BLaER1 treated with 17β-estradiol and CSF1 and Interleukin-3, amounts not matched to agents 10 nM and 100 nM (cell line): ENCODE results near the gene SORL1-AS1.

Source experiments
- H3K27ac ChIP-seq, 11 experiments: shearing (Covaris generic); formaldehyde crosslinking; 2 replicates each; pipeline ENCODE4 v1.8.1; 2022
- H3K27me3 ChIP-seq, 11 experiments: shearing (Covaris generic); formaldehyde crosslinking; 2 replicates each; pipeline ENCODE4 v1.8.1; 2022
- H3K36me3 ChIP-seq, 11 experiments: shearing (Covaris generic); formaldehyde crosslinking; 2 replicates each; pipeline ENCODE4 v1.8.1; 2022
- H3K4me1 ChIP-seq, 10 experiments: shearing (Covaris generic); formaldehyde crosslinking; 2 replicates each; pipeline ENCODE4 v1.8.1; 2022
- H3K4me2 ChIP-seq, 11 experiments: shearing (Covaris generic); formaldehyde crosslinking; 2 replicates each; pipeline ENCODE4 v1.8.1; 2022
- H3K4me3 ChIP-seq, 10 experiments: shearing (Covaris generic); formaldehyde crosslinking; 2 replicates each; pipeline ENCODE4 v1.8.1; 2022
- H3K9ac ChIP-seq, 11 experiments: shearing (Covaris generic); formaldehyde crosslinking; 2 replicates each; pipeline ENCODE4 v1.8.1; 2022
- H3K9me3 ChIP-seq, 11 experiments: shearing (Covaris generic); formaldehyde crosslinking; replicated peaks in 1 of 11; 2 replicates each; pipeline ENCODE4 v1.8.1; 2022
- H4K20me1 ChIP-seq, 11 experiments: shearing (Covaris generic); formaldehyde crosslinking; 2 replicates each; pipeline ENCODE4 v1.8.1; 2022
- Cebpa-rat ChIP-seq, 11 experiments: shearing (Covaris generic); IDR thresholded peaks; 2 replicates each; pipeline ENCODE4 v1.8.1; 2022

The SORL1-AS1 gene

DNA sequence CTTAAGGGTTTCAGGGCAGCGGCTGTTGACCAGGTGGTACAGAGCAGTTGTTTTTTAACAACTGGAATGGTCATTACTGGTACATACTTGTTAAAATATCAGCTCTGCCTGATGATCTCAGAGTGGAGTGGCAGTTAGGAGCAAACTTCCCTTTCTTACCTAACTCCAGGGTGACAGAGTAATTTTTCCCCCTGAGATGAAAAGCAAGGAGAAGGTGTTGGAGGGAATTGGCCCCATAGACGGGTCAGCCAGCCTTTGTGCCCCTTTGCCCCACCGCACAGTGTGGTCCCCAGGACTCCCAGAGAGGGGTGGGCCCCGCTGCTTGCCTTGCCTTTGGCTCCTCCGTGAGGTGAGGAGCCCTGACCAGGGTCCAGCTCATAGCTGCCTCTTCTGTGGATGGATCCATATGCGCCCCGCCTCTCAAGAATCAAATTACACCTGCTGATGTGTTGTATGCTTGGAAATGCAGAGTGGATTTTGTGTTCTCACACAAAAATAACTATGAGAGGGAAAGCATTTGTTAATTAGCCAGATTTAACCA is 27.0 kb upstream of the SORL1-AS1 start:
- peak overlapping the region in 8 of 10 experiments; percentile 35 to 65 (median 60); a peak in 16 of 20 replicates for H3K4me3 ChIP-seq
- peak overlapping the region; percentile 84 to 98 (median 94) for H3K4me2 ChIP-seq
- no peaks in the 10 kb centered on the region for H3K9me3 ChIP-seq
- H3K27me3 ChIP-seq = peaks cover 0 to 30% (median 0%) of the 10 kb centered on the region in 11 experiments; a peak in 4 of 22 replicates
- peak overlapping the region in 10 of 11 experiments; percentile 20 to 90 (median 86); a peak in 18 of 22 replicates for H3K9ac ChIP-seq
- peaks cover 0 to 32% (median 8%) of the 10 kb centered on the region in 11 experiments; a peak in 11 of 22 replicates for H3K36me3 ChIP-seq
- peak overlapping the region in 9 of 11 experiments; percentile 63 to 99 (median 98); a peak in 18 of 22 replicates for H3K27ac ChIP-seq
- TF ChIP-seq Cebpa-rat (IDR thresholded peaks at IDR 0.05) = no peak
- no peaks in the 10 kb centered on the region for H4K20me1 ChIP-seq
- H3K4me1 ChIP-seq = peaks cover 55 to 94% (median 88%) of the 10 kb centered on the region in 10 experiments

DNA sequence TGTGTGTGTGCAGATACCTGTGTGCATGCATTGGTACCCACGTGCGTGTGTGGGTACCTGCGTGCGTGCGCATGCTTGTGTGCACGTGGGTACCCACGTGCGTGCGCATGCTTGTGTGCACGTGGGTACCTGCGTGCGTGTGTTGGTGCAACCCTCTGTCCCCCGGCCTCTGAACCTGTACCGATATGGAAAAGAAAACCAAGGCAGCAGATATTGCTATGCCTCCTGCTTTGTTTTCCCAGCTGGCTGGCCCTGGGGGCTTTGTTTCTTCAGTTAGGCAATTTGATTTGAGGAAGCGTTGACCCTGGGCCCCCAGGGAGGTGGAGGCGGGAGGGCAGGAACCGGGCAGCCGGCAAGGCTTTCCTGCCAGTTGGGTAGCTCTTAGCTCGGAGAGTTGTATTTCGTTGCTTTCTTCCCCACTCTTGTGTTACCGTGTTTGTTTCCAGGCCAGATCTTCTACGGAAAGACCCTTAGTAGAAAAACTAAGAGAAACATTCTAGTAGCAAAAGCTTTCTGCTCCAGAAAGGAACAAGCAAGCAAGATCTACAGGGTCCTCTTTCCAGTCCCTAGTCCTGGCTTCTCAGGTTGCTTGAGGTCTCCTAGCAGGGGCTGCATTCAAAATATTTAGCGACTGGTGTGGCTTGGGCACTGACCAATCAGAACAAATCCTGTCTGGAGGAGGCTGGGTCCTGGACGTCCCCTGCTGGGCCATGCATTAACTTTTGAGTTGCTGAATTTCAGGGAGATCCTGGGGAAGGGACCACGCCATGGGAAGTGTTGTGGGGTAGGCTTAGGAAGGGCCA is 26.3 kb upstream of the SORL1-AS1 start:
- H3K9me3 ChIP-seq = no peaks in the 10 kb centered on the region
- H4K20me1 ChIP-seq = no peaks in the 10 kb centered on the region
- H3K4me1 ChIP-seq = peaks cover 48 to 94% (median 87%) of the 10 kb centered on the region in 10 experiments
- H3K27ac ChIP-seq = peak overlapping the region in 10 of 11 experiments; percentile 18 to 99 (median 96); a peak in 19 of 22 replicates
- peaks cover 0 to 32% (median 8%) of the 10 kb centered on the region in 11 experiments; a peak in 11 of 22 replicates for H3K36me3 ChIP-seq
- peaks cover 0 to 34% (median 0%) of the 10 kb centered on the region in 11 experiments; a peak in 4 of 22 replicates for H3K27me3 ChIP-seq
- peak overlapping the region in 9 of 10 experiments; percentile 14 to 65 (median 59); a peak in 16 of 20 replicates for H3K4me3 ChIP-seq
- H3K4me2 ChIP-seq = peak overlapping the region; percentile 84 to 98 (median 94)
- peak in 7 of 11 experiments; percentile 9 to 89 (median 69); a peak in 9 of 22 replicates for TF ChIP-seq Cebpa-rat (IDR thresholded peaks at IDR 0.05)
- H3K9ac ChIP-seq = peak overlapping the region in 10 of 11 experiments; percentile 20 to 90 (median 86); a peak in 18 of 22 replicates

DNA sequence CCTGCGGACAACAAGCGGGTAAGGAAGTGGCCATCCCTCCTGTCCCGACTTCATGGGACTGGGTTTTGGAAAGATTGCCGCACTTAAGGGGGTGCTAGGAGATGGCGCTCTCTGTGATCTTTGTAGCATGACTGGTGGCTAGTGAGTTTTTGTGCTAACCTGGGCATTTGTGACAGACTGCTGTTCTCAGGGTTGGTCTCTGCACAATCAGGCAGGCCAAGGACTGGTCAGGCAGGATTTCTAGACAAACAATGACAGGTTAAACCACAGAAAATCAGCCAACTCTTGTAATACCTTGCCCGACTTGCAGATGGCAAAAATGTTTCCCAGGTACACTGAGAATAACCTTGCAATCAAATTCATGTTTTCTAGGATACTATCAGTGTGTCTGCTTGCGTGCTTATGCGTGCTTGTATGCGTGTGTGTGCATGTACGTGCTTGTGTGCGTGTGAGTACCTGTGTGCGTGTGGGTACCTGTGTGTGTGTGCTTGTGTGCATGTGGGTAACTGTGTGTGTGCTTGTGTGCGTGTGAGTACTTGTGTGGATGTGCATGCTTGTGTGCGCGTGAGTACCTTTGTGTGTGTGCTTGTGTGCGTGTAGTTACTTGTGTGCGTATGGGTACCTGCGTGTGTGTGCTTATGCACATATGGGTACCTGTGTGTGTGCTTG is 25.6 kb upstream of the SORL1-AS1 start:
- Histone ChIP-seq H3K27ac (peak overlapping the region in 9 of 11 experiments; percentile 63 to 99 (median 98); a peak in 18 of 22 replicates), H3K4me2 (peak overlapping the region; percentile 84 to 98 (median 94)), H3K36me3 (peaks cover 0 to 32% (median 8%) of the 10 kb centered on the region in 11 experiments; a peak in 11 of 22 replicates), H3K4me1 (peaks cover 43 to 94% (median 87%) of the 10 kb centered on the region in 10 experiments), H4K20me1 (no peaks in the 10 kb centered on the region), H3K9ac (peak overlapping the region in 8 of 11 experiments; percentile 71 to 90 (median 88); a peak in 16 of 22 replicates), H3K4me3 (peak overlapping the region in 8 of 10 experiments; percentile 35 to 65 (median 60); a peak in 15 of 20 replicates), H3K27me3 (peaks cover 0 to 34% (median 0%) of the 10 kb centered on the region in 11 experiments; a peak in 4 of 22 replicates), H3K9me3 (no peaks in the 10 kb centered on the region)
- no peak for TF ChIP-seq Cebpa-rat (IDR thresholded peaks at IDR 0.05)

DNA sequence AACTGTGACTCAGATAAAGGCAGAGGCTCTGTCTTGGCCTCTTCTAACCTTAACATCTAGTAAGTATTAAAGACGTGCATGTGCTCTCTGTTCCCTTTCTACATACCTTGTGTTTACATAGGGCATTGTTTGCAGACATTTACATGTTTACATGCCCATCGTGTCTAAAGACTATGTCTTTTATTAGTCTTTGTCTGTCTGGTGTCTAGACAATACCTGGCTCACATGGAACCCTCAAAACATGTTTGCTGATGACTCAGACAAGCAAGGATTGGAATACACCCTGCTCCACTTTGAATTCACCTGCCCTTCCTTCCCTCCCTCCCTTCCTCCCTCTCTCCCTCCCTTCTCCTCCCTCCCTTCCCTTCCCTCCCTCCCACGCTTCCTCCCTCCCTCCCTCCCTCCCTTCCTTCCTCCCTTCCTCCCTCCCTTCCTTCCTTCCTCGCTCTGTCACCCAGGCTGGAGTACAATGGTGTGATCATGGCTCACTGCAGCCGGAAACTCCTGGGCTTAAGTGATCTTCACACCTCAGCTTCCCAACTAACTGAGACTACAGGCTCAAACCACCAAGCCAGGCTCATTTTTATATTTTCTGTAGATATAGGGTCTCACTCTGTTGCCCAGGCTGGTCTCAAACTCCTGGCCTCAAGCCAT is 23.7 kb upstream of the SORL1-AS1 start:
- TF ChIP-seq Cebpa-rat (IDR thresholded peaks at IDR 0.05) = no peak
- Histone ChIP-seq H3K4me2 (peak overlapping the region in 9 of 11 experiments; percentile 84 to 98 (median 95); a peak in 18 of 22 replicates), H4K20me1 (no peaks in the 10 kb centered on the region), H3K36me3 (peaks cover 0 to 37% (median 8%) of the 10 kb centered on the region in 11 experiments; a peak in 12 of 22 replicates), H3K9ac (peak overlapping the region in 3 of 11 experiments; percentile 11 to 47 (median 30); a peak in 2 of 22 replicates), H3K4me3 (no peak overlapping the region), H3K4me1 (peaks cover 36 to 84% (median 78%) of the 10 kb centered on the region in 10 experiments), H3K9me3 (no peaks in the 10 kb centered on the region), H3K27me3 (peaks cover 0 to 34% (median 0%) of the 10 kb centered on the region in 11 experiments; a peak in 4 of 22 replicates), H3K27ac (peak overlapping the region in 7 of 11 experiments; percentile 31 to 99 (median 99); a peak in 13 of 22 replicates)

DNA sequence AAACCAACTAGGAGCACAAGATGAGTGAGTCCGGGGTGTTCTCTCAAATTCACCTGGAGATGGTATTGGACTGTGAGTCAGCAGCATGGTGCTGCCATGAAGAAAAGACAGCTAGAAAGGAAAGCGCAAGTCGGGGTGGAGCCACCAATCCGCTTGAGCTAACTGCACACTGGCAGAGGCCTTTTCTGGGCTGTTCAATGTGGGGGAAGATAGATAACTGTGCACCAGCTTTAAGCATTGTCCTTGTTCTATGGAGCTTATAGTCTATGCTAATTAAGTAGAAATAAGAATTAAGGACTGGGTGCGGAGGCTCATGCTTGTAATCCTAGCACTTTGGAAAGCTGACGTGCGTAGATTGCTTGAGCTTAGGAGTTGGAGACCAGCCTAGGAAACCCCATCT is 21.9 kb upstream of the SORL1-AS1 start:
- Histone ChIP-seq H3K36me3 (peaks cover 0 to 37% (median 17%) of the 10 kb centered on the region in 11 experiments; a peak in 14 of 22 replicates), H3K4me2 (peak overlapping the region in 8 of 11 experiments; percentile 10 to 42 (median 28); a peak in 13 of 22 replicates), H3K27ac (peak overlapping the region in 1 of 11 experiments; percentile 10; a peak in 1 of 22 replicates), H4K20me1 (no peaks in the 10 kb centered on the region), H3K4me1 (peaks cover 31 to 66% (median 60%) of the 10 kb centered on the region in 10 experiments), H3K4me3 (no peak overlapping the region), H3K9me3 (peaks cover 0 to 4% (median 0%) of the 10 kb centered on the region in 11 experiments; a peak in 1 of 22 replicates), H3K27me3 (peaks cover 0 to 34% (median 0%) of the 10 kb centered on the region in 11 experiments; a peak in 4 of 22 replicates), H3K9ac (no peak overlapping the region)
- no peak for TF ChIP-seq Cebpa-rat (IDR thresholded peaks at IDR 0.05)

DNA sequence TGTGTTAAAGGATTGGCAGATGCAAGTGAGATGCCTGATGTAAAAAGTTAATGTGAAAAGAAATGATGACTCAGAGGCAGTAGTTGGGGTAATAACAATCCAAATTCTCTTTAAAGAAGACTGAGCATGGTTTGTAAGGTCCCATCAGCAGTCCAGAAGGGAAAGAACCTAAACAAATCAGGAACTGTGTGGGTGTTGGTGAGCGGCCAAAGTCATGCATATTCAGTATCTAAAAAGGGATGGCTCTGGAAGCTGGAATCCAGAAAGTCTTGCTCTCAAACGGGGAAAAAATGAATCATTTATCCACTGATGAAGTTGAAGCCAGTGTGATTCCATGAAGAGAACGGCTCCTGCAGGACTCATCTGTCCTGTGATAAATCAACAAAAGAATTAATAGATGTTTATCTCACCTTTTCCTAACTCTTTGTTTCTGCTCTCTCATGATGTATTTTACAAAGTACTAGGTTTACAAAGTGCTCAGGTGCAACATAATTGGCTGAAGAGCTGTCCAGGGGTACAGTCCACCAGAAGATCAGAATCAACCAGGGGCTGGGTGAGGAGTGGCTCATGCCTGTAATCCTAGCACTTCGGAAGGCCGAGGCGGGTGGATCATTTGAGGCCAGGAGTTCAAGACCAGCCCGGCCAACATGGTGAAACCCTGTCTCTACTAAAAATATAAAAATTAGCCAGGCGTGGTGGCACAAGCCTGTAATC is 20.5 kb upstream of the SORL1-AS1 start:
- Histone ChIP-seq H3K36me3 (peaks cover 0 to 31% (median 15%) of the 10 kb centered on the region in 11 experiments; a peak in 14 of 22 replicates), H4K20me1 (no peaks in the 10 kb centered on the region), H3K4me2 (peak overlapping the region in 10 of 11 experiments; percentile 9 to 54 (median 36); a peak in 15 of 22 replicates), H3K9me3 (peaks cover 0 to 4% (median 0%) of the 10 kb centered on the region in 11 experiments; a peak in 1 of 22 replicates), H3K9ac (no peak overlapping the region), H3K27ac (no peak overlapping the region), H3K4me1 (peaks cover 26 to 61% (median 55%) of the 10 kb centered on the region in 10 experiments), H3K4me3 (no peak overlapping the region), H3K27me3 (peaks cover 0 to 28% (median 0%) of the 10 kb centered on the region in 11 experiments; a peak in 4 of 22 replicates)
- no peak for TF ChIP-seq Cebpa-rat (IDR thresholded peaks at IDR 0.05)

DNA sequence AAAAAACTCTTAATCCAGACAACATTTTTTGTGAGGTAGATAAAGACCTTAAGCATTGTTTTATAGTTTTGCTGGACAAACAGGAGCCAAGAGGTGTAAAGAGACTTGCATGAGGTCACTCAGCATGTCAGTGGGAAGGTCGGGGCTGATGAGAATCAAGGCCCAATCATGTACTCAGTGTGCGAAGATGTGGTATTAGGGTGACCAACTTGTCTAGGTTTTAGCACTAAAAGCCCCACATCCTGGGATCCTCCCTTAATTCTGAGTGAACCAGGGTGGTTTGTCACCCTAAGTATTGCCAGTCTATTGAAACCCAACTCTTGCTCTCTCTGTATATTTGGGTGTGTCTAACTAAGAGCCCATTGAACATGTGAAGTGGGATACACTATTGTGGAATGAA is 19.5 kb upstream of the SORL1-AS1 start:
- H3K4me3 ChIP-seq = no peak overlapping the region
- H3K27me3 ChIP-seq = peaks cover 0 to 32% (median 0%) of the 10 kb centered on the region in 11 experiments; a peak in 4 of 22 replicates
- H3K27ac ChIP-seq = no peak overlapping the region
- peaks cover 0 to 4% (median 0%) of the 10 kb centered on the region in 11 experiments; a peak in 1 of 22 replicates for H3K9me3 ChIP-seq
- H3K4me2 ChIP-seq = peak overlapping the region in 2 of 11 experiments; percentile 36 to 54; a peak in 3 of 22 replicates
- peaks cover 32 to 61% (median 55%) of the 10 kb centered on the region in 10 experiments for H3K4me1 ChIP-seq
- no peak for TF ChIP-seq Cebpa-rat (IDR thresholded peaks at IDR 0.05)
- H4K20me1 ChIP-seq = no peaks in the 10 kb centered on the region
- H3K9ac ChIP-seq = no peak overlapping the region
- peaks cover 0 to 24% (median 12%) of the 10 kb centered on the region in 11 experiments; a peak in 11 of 22 replicates for H3K36me3 ChIP-seq
